Hepatocyte (in vitro differentiated cells): ENCODE measurements around the gene ZFYVE27.

Experiments used
- CTCF ChIP-seq: fragments of 200-600 bp; sonication (generic); IDR thresholded peaks from 2 replicates; pipeline ENCODE4 v1.5.1; 2016; ENCODE audit warnings: antibody characterized with exemption, mild to moderate bottlenecking; ENCODE audit not compliant: poor library complexity
- EZH2 ChIP-seq: fragments of 200-600 bp; sonication (generic); IDR thresholded peaks from 2 replicates; pipeline ENCODE4 v1.6.1; 2016; ENCODE audit warnings: antibody characterized with exemption, mild to moderate bottlenecking, borderline replicate concordance

GRCh38 chr10:97771055-97771891, 34.3 kb downstream of the ZFYVE27 start:
- TF ChIP-seq CTCF (no peak), EZH2 (no peak)
